GM12878 (cell line): ENCODE data around the gene FICD. TPM values are rescaled to one million over a fixed set of nuclear protein-coding genes. Genes with fewer than 3 reads are reported as not detected.

ENCODE experiments used
- ATAC-seq: fragments of 200-7000 bp; cut with Tn5 transposase; 3 replicates; pipeline ENCODE4 v1.9.1; 2020; ENCODE audit warnings: mild to moderate bottlenecking, moderate library complexity
- BruUV-seq: library from RNA; stranded (reverse); fragments of 400-500 nt; replicated peaks from 2 replicates; lab custom pipeline; 2021; lab: Mats Ljungman, UMichigan
- CTCF ChIA-PET: fragments of 300-600 bp; sonication (Branson Sonifier 250); formaldehyde crosslinking; extraction: SDS; loops from one replicate; lab custom pipeline; 2021; ENCODE audit warnings: inconsistent platforms; lab: Yijun Ruan, JAX
- POLR2A ChIA-PET: fragments of 350-600 bp; formaldehyde crosslinking; extraction: SDS; loops from one replicate; lab custom pipeline; 2021; ENCODE audit warnings: inconsistent platforms; lab: Charles Lee
- RAD21 ChIA-PET: fragments of 300-600 bp; sonication (Branson Sonifier 250); formaldehyde crosslinking; loops from one replicate; lab custom pipeline; 2023; ENCODE audit warnings: antibody characterized with exemption; ENCODE audit not compliant: unreplicated experiment; lab: Charles Lee
- SMC1A ChIA-PET: fragments of 300-600 bp; sonication (Branson Sonifier 250); formaldehyde crosslinking; loops from one replicate; lab custom pipeline; 2023; ENCODE audit not compliant: unreplicated experiment, uncharacterized antibody; lab: Charles Lee
- DNase-seq: peaks from one replicate; pipeline ENCODE4 v3.0.0-alpha.2; 2011; ENCODE audit warnings: low read depth, low spot score
- FAIRE-seq: peaks from 3 replicates; lab custom pipeline; 2011; peaks lifted over from hg19 to GRCh38; lab: Jason Lieb, UNC
- H2AFZ ChIP-seq: 2 replicates; pipeline ENCODE4 v1.6.0; 2011; ENCODE audit warnings: low read depth, low read length, control low read depth; ENCODE audit not compliant: control insufficient read depth
- H3K27ac ChIP-seq: 2 replicates; pipeline ENCODE4 v1.5.1; 2011; ENCODE audit warnings: control low read depth; ENCODE audit not compliant: control insufficient read depth, insufficient read depth
- H3K27me3 ChIP-seq, 2 experiments: replicated peaks in 1 of 2; 2 replicates each; pipeline versions ENCODE4 v1.6.0 to v1.6.1; 2011; ENCODE audit warnings: low read length in 1 of 2; ENCODE audit not compliant: control insufficient read depth in 2 of 2, insufficient read depth in 2 of 2
- H3K36me3 ChIP-seq, 2 experiments: 2 replicates each; pipeline ENCODE4 v1.5.1; 2011; ENCODE audit warnings: low read length in 1 of 2; ENCODE audit not compliant: control insufficient read depth in 2 of 2, insufficient read depth in 2 of 2
- H3K4me1 ChIP-seq: 2 replicates; pipeline ENCODE4 v1.6.1; 2011; ENCODE audit warnings: mild to moderate bottlenecking, low read length, moderate library complexity, mixed read lengths; ENCODE audit not compliant: control insufficient read depth, insufficient read depth
- H3K4me2 ChIP-seq: 2 replicates; pipeline ENCODE4 v1.6.0; 2011; ENCODE audit warnings: control low read depth; ENCODE audit not compliant: control insufficient read depth, insufficient read depth
- H3K4me3 ChIP-seq: fragments of 200-600 bp; sonication (generic); 2 replicates; pipeline ENCODE4 v1.5.1; 2016
- H3K79me2 ChIP-seq: 2 replicates; pipeline ENCODE4 v1.6.0; 2011; ENCODE audit warnings: low read length; ENCODE audit not compliant: control insufficient read depth, insufficient read depth
- H3K9ac ChIP-seq: 2 replicates; pipeline ENCODE4 v1.8.0; 2011; ENCODE audit warnings: low read length, control low read depth, mixed read lengths; ENCODE audit not compliant: control insufficient read depth, insufficient read depth
- H3K9me3 ChIP-seq: replicated peaks from 3 replicates; pipeline ENCODE4 v1.5.1; 2011; ENCODE audit warnings: mild to moderate bottlenecking, low read length; ENCODE audit not compliant: control insufficient read depth, insufficient read depth
- H4K20me1 ChIP-seq: 2 replicates; pipeline ENCODE4 v1.6.0; 2011; ENCODE audit not compliant: control insufficient read depth, insufficient read depth
- ATF3 ChIP-seq: IDR thresholded peaks from 2 replicates; pipeline ENCODE4 v1.6.1; 2011; ENCODE audit warnings: low read depth, mild to moderate bottlenecking, low read length, moderate library complexity, borderline replicate concordance; ENCODE audit errors: extremely low read depth
- CBX3 ChIP-seq: fragments of 200-600 bp; sonication (generic); IDR thresholded peaks from 2 replicates; pipeline ENCODE4 v1.6.1; 2016; ENCODE audit warnings: low read depth, borderline replicate concordance
- CEBPZ ChIP-seq: fragments of 150-350 bp; IDR thresholded peaks from 2 replicates; pipeline ENCODE4 v1.6.1; 2016; ENCODE audit warnings: low read depth, low read length
- ETV6 ChIP-seq, 2 experiments: fragments of 450-650 bp in 1 of 2; IDR thresholded peaks in 1 of 2; conservative IDR thresholded peaks in 1 of 2; 2 replicates each; pipeline ENCODE4 v1.6.1; 2014; ENCODE audit warnings: antibody characterized with exemption in 1 of 2, borderline replicate concordance in 1 of 2, low read depth in 1 of 2, mild to moderate bottlenecking in 1 of 2, moderate library complexity in 1 of 2
- GATAD2B ChIP-seq: fragments of 450-650 bp; conservative IDR thresholded peaks from 2 replicates; pipeline ENCODE4 v1.6.1; 2017; ENCODE audit warnings: low read depth, mild to moderate bottlenecking, moderate library complexity
- MTA2 ChIP-seq: fragments of 450-650 bp; IDR thresholded peaks from 2 replicates; pipeline ENCODE4 v1.6.1; 2016; ENCODE audit warnings: low read depth, mild to moderate bottlenecking, moderate library complexity
- NR2F1 ChIP-seq: fragments of 450-650 bp; conservative IDR thresholded peaks from 2 replicates; pipeline ENCODE4 v1.6.1; 2017; ENCODE audit warnings: mild to moderate bottlenecking
- RUNX3 ChIP-seq: IDR thresholded peaks from 2 replicates; pipeline ENCODE4 v1.6.1; 2012; ENCODE audit warnings: low read length, inconsistent platforms
- SP1 ChIP-seq: IDR thresholded peaks from one replicate; pipeline ENCODE4 v1.6.1; 2011; ENCODE audit warnings: low read depth, low read length
- SPI1 ChIP-seq: IDR thresholded peaks from 2 replicates; pipeline ENCODE4 v1.6.1; 2011; ENCODE audit warnings: low read depth, mild to moderate bottlenecking, low read length, moderate library complexity, borderline replicate concordance; ENCODE audit not compliant: insufficient read depth
- STAT1 ChIP-seq: fragments of 450-650 bp; conservative IDR thresholded peaks from 2 replicates; pipeline ENCODE4 v1.6.1; 2014; ENCODE audit warnings: antibody characterized with exemption, mild to moderate bottlenecking
- SUZ12 ChIP-seq: fragments of 200-600 bp; sonication (generic); IDR thresholded peaks from one replicate; pipeline ENCODE4 v1.6.1; 2018; ENCODE audit warnings: antibody characterized with exemption, mild to moderate bottlenecking; ENCODE audit not compliant: unreplicated experiment
- TAF1 ChIP-seq: IDR thresholded peaks from 2 replicates; pipeline ENCODE4 v1.6.1; 2011; ENCODE audit warnings: mild to moderate bottlenecking, low read depth, low read length, borderline replicate concordance
- YBX1 ChIP-seq: fragments of 450-650 bp; IDR thresholded peaks from 2 replicates; pipeline ENCODE4 v1.6.1; 2016; ENCODE audit warnings: antibody characterized with exemption
- ZBTB33 ChIP-seq: fragments of 450-650 bp; IDR thresholded peaks from 2 replicates; pipeline ENCODE4 v1.6.1; 2017; ENCODE audit warnings: mild to moderate bottlenecking
- ZSCAN29 ChIP-seq: fragments of 450-650 bp; IDR thresholded peaks from 2 replicates; pipeline ENCODE4 v1.6.1; 2017; ENCODE audit warnings: mild to moderate bottlenecking, moderate library complexity
- WGBS: methylation state at CpG from one replicate; pipeline ENCODE4 v1.1.6; 2016; ENCODE audit warnings: low lambda C conversion rate; ENCODE audit not compliant: insufficient replicate concordance, insufficient coverage; ENCODE audit errors: missing lambda C conversion rate; 5-methylcytosine and 5-hydroxymethylcytosine counted together
- in situ Hi-C: fragments of 300-500 bp; cut with MboI; formaldehyde crosslinking; loops from 9 replicates; pipeline ENCODE4 v1.14.3; 2018; ENCODE audit warnings: mixed read lengths
- intact Hi-C: fragments of 100-400 bp; cut with micrococcal nuclease; formaldehyde crosslinking; loops from one replicate; pipeline ENCODE4 v1.14.2; 2022; ENCODE audit not compliant: unreplicated experiment
- polyA plus RNA-seq, 11 experiments: library from polyadenylated mRNA; depleted of rRNA in 4 of 11; unstranded in 6 of 11; stranded (reverse) in 5 of 11; fragments of >200 nt; fragmentation: Nextera tagmentation in 4 of 11; fragmentation: Illumina TruSeq in 1 of 11; extraction: Ambion mirVana in 4 of 11; extraction: Trizol in 1 of 11; gene quantifications; 1 replicate in 1 of 11; 2 replicates in 10 of 11; pipeline versions ENCODE4 v1.2.1 to v1.2.3, GENCODE V29; 2011 to 2016; ENCODE audit warnings: inconsistent platforms in 2 of 11, missing spikeins in 2 of 11, low read depth in 1 of 11
- total RNA-seq, 4 experiments: library from RNA; depleted of rRNA in 3 of 4; stranded (reverse); fragments of >200 nt in 3 of 4; fragmentation: Illumina TruSeq in 1 of 4; extraction: Trizol in 1 of 4; gene quantifications; 2 replicates each; pipeline versions ENCODE4 v1.2.1 to v1.2.3, GENCODE V29; 2013 to 2021

Gene FICD
- total and polyA plus RNA-seq, 10 of the 15 experiments (the other 5 are each of a cell fraction or from before 2014, with no cell fraction given), result 1.1 to 9.4 (median 4.3) TPM

- WGBS, result 1% methylated on average over 57 of the region's 57 CpGs
- TF ChIP-seq ATF3 (no peak), GATAD2B (0 out of 2 replicates have a peak, but pooled peaks have one; percentile 15), CBX3 (no peak), ETV6 (conservative IDR thresholded peaks at IDR 0.05 in 1 of 2, IDR thresholded peaks at IDR 0.05 in 1 of 2; ENCODE audit: borderline replicate concordance in 1 of 2, low read depth in 1 of 2) (no peak), ZSCAN29 (no peak), SUZ12 (no peak), MTA2 (no peak), SPI1 (peak; percentile 75; the same call in 1 of the 2 replicates), RUNX3 (no peak), YBX1 (no peak), CEBPZ (no peak), STAT1 (no peak), SP1 (no peak), ZBTB33 (peak; percentile 76; the same call in 1 of the 2 replicates), NR2F1 (no peak), TAF1 (peak; percentile 96)
Observed at GRCh38 chr12:108560752-108561719, 46.0 kb downstream of the FICD start, which contains the start of gene SART3. Gene SART3 (minus strand): TSS chr12:108561173. CDS start chr12:108561154, 19 bp downstream.

More at GRCh38 chr12:108560752-108561719, 46.0 kb downstream of the FICD start, which contains the start of gene SART3:
- Histone ChIP-seq H3K9me3 (no peaks in the 10 kb centered on the region), H3K4me2 (peak within 1 kb of the TSS; percentile 95), H3K27ac (peak within 1 kb of the TSS; percentile 98), H3K4me1 (peaks cover 27% of the 10 kb centered on the region), H4K20me1 (no peaks in the 10 kb centered on the region; the same call in 1 of the 2 replicates), H3K27me3 (no peaks in the 10 kb centered on the region), H3K4me3 (peak within 1 kb of the TSS; percentile 85), H2AFZ (peak within 1 kb of the TSS; percentile 72), H3K79me2 (peaks cover 85% of the 10 kb centered on the region), H3K9ac (peak within 1 kb of the TSS; percentile 99), H3K36me3 (peaks cover 0 to 31% of the 10 kb centered on the region in 2 experiments; a peak in 3 of 4 replicates)
- SMC1A ChIA-PET, result interaction anchor here (1.2 to 26.5 kb wide), 8 partner anchors 12 to 74 kb away, joined by 3 to 718 read pairs (median 6); partner anchors contain the start of genes FICD and SELPLG
- no TSS peak for BruUV-seq
- FAIRE-seq, result peak; percentile 88
- POLR2A ChIA-PET, result interaction anchor here (0.6 to 2.4 kb wide), 6 partner anchors 12 to 99 kb away, joined by 3 to 18 read pairs (median 3); no protein-coding TSS in a partner anchor
- RAD21 ChIA-PET, result interaction anchor here (0.7 to 23.0 kb wide), 7 partner anchors 9 to 103 kb away, joined by 3 to 633 read pairs (median 13); partner anchors contain the start of gene SELPLG
- CTCF ChIA-PET, result interaction anchor here (0.8 to 21.5 kb wide), 10 partner anchors 8 to 390 kb away, joined by 3 to 866 read pairs (median 4); no protein-coding TSS in a partner anchor
- in situ Hi-C loops, result loop anchor here (5.0 kb wide), 1 partner anchor 391 kb away; no protein-coding TSS in a partner anchor
- intact Hi-C loops, result loop anchor here (5.0 kb wide), 2 partner anchors 146 to 391 kb away; no protein-coding TSS in a partner anchor
- DNase-seq, result peak; percentile 91
- ATAC-seq, result peak; percentile 36
